ES-I3 (cell line): ENCODE results near the gene ODF2.
A peak's percentile ranks its signal among the peaks of the same experiment; 100 is the strongest.
"Not testable (repeated sequence)": the region's sequence is repeated elsewhere in the genome, so short reads cannot be mapped to it uniquely, and the experiment has no call there.

ENCODE experiments used
- H3K36me3 ChIP-seq: 2 replicates; pipeline ENCODE4 v1.6.1; 2013; ENCODE audit warnings: mild to moderate bottlenecking, low read length, control low read depth, moderate library complexity; ENCODE audit not compliant: insufficient read depth
- H3K4me1 ChIP-seq: 2 replicates; pipeline ENCODE4 v1.6.1; 2013; ENCODE audit warnings: mild to moderate bottlenecking, control low read depth, low read length; ENCODE audit not compliant: insufficient read depth
- H3K9ac ChIP-seq: 2 replicates; pipeline ENCODE4 v1.6.1; 2013; ENCODE audit warnings: low read depth, mild to moderate bottlenecking, low read length, moderate library complexity
- H3K9me3 ChIP-seq: 2 replicates; pipeline ENCODE4 v1.6.1; 2013; ENCODE audit warnings: mild to moderate bottlenecking, low read length, moderate library complexity; ENCODE audit not compliant: control insufficient read depth, insufficient read depth

Gene ODF2

DNA sequence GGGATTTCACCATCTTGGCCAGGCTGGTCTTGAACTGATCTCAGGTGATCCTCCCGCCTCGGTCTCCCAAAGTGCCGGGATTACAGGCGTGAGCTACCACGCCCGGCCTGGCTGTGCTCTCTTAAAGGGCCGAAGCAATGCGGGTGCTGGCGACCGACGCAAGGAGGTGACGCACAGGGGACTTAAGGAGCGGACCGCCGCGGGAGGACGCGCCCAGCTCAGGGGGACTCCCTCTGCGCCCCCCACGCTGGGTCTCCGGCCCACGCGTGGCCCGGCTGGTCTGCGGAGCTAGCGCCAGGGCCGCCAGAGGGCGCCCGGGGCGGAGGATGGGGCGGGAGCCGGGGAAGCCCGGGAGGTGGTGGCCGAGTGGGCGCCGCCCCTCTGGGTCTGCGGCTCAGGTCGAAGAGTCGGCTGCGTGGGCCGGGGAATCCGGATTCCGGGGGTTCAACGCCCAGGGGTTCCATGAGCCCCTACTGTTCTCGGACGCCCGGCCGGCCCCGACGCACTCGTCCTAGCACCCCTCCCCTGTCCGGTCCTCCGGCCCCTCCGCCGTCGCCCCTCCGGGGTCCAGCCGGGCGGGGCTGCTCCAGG lies 35.7 kb upstream of the ODF2 start:
- no peaks in the 10 kb centered on the region for H3K9me3 ChIP-seq
- peak overlapping the region; percentile 81; the same call in 1 of the 2 replicates for H3K9ac ChIP-seq
- no peaks in the 10 kb centered on the region for H3K36me3 ChIP-seq
- H3K4me1 ChIP-seq: no peaks in the 10 kb centered on the region

DNA sequence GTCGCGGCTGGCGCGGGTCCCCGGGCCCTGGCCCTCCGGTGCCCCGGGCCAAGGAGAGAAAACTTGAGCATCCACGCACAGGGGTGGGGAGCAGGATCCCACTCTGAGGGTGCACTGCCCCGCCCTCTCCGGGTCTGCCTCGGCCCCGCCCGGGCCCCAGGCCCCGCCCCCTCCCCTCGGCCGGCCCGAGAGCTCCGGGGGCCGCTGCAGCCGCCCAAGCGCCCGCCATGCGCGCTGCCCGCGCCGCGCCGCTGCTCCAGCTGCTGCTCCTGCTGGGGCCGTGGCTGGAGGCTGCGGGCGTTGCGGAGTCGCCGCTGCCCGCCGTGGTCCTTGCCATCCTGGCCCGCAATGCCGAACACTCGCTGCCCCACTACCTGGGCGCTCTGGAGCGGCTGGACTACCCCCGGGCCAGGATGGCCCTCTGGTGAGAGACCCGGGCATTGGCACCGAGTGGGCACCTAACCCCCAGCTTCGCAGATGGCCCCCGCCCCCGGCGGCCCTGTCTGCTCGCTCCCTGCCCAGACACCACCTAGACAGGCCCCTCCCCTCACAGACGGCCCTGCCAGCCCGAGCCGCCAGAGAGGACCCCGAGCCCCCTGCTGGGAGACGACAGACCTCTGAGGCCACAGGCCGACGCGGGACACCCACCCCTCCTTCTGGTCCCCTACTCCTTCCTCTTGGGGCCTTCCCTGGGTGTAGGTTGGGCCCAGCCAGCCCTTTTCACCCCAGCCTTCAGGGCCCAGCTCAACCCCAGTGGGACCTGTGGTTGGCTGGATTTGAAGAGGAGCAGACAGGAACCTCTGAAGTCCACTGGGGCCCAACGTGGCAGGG lies 34.9 kb upstream of the ODF2 start, which contains the start of gene CERCAM:
Gene CERCAM (plus strand): TSS at position 207 of the 831 bp plus-strand sequence. CDS start 21 bp downstream, at position 228.
- no peaks in the 10 kb centered on the region for H3K9me3 ChIP-seq
- no peaks in the 10 kb centered on the region for H3K36me3 ChIP-seq
- peak within 1 kb of the TSS; percentile 81; the same call in 1 of the 2 replicates for H3K9ac ChIP-seq
- no peaks in the 10 kb centered on the region for H3K4me1 ChIP-seq

- no peaks in the 10 kb centered on the region for H3K9me3 ChIP-seq
- no peaks in the 10 kb centered on the region for H3K36me3 ChIP-seq
Observed at GRCh38 chr9:128421482-128421996, 34.3 kb upstream of the ODF2 start.

DNA sequence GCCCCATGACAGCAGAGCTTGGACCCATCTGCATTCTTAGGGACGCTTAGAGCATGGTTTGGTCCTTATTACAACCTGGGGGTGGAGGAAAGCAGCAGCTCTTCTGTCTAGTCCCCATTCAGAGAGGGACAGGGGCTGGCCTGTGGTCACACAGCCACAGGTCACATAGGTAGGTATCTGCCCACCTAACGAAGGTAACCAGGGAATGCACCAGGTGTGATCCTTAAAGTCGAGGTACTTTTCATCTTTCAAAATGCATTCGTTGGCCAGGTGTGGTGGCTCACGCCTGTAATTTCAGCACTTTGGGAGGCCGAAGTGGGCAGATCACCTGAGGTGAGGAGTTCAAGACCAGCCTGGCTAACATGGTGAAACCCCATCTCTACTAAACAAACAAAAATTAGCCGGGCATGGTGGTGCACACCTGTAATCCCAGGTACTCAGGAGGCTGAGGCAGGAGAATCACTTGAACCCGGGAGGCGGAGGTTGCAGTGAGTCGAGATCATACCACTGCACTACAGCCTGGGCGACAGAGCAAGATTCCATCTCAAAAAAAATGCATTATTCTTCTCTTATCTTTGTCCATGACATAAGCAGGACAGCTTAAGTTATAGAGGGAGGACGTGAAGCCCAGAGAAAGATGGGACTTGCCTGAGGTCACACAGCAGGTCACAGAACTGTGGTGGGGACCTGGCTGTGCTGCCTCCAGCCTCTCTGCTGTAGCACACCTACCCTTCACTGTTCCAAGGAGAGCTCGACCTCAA lies 33.6 kb upstream of the ODF2 start:
- not testable (repeated sequence) for H3K9me3 ChIP-seq, H3K4me1 ChIP-seq, H3K9ac ChIP-seq, H3K36me3 ChIP-seq

More at GRCh38 chr9:128421482-128421996, 34.3 kb upstream of the ODF2 start:
- Histone ChIP-seq H3K4me1 (no peaks in the 10 kb centered on the region), H3K9ac (peak overlapping the region; percentile 81; the same call in 1 of the 2 replicates)

DNA sequence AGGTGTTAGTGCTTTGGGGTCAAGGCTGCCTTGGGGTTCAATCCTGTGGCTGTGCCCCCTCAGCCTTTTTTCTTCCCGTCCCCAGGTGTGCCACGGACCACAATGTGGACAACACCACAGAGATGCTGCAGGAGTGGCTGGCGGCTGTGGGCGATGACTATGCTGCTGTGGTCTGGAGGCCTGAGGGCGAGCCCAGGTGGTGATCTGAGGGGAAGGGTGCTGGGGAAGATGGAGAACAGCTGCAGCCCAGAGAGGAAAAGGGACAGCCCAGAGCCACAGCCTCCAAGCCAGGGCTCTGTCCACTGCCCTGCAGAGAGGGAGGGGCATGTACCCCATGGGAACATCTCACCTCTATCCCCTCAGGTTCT lies 33.0 kb upstream of the ODF2 start:
- H3K9ac ChIP-seq: no peak overlapping the region
- no peaks in the 10 kb centered on the region for H3K9me3 ChIP-seq
- H3K36me3 ChIP-seq: no peaks in the 10 kb centered on the region
- no peaks in the 10 kb centered on the region for H3K4me1 ChIP-seq

- not testable (repeated sequence) for H3K9me3 ChIP-seq, H3K9ac ChIP-seq, H3K36me3 ChIP-seq, H3K4me1 ChIP-seq
Observed at GRCh38 chr9:128423356-128423755, 32.5 kb upstream of the ODF2 start.

DNA sequence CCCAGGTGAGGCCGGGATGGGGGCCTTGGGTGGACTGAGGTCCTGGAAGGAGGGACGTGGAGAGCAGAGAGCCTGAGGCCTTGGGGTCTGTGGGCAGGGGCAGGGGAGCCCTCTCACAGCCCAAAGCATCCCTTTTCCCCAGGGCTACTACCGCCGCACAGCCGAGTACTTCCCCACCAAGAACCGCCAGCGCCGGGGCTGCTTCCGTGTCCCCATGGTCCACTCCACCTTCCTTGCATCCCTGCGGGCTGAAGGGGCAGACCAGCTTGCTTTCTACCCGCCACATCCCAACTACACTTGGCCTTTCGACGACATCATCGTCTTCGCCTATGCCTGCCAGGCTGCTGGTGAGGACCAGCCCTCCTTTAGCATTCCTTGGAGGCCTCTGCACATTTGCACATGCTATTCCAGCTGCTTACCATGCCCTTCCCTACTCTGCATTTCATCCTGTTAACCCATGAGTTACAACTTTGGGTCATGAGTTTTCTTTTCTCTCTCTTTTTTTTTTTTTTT lies 31.5 kb upstream of the ODF2 start:
- Histone ChIP-seq H3K36me3 (no peaks in the 10 kb centered on the region), H3K9ac (no peak overlapping the region), H3K4me1 (no peaks in the 10 kb centered on the region; the same call in 1 of the 2 replicates), H3K9me3 (no peaks in the 10 kb centered on the region)

- H3K9ac ChIP-seq: peak overlapping the region; percentile 52; the same call in 1 of the 2 replicates
- H3K4me1 ChIP-seq: no peaks in the 10 kb centered on the region; the same call in 1 of the 2 replicates
- no peaks in the 10 kb centered on the region for H3K36me3 ChIP-seq
- H3K9me3 ChIP-seq: no peaks in the 10 kb centered on the region
Observed at GRCh38 chr9:128428644-128429512, 26.9 kb upstream of the ODF2 start.

DNA sequence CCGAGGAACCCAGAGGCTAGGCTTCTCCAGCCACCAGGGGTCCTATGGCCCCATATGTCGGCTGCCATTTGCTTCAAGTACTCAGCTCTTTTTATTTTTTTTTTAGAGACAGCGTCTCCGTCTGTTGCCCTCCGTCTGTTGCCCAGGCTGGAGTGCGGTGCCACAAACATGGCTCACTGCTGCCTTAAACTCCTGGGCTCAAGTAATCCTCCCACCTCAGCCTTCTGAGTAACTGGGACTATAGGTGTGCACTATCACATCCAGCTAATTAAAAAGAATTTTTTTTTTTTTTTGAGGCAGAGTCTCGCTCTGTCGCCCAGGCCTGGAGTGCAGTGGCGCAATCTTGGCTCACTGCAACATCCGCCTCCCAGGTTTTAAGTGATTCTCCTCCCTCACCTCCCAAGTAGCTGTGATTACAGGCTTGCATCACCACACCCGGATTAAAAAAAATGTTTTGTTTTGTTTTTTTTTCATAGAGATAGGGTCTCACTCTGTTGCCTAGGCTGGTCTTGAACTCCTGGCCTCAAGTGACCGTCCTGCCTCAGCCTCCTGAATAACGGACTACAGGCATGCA lies 26.2 kb upstream of the ODF2 start:
- Histone ChIP-seq H3K9ac (peak overlapping the region; percentile 52; the same call in 1 of the 2 replicates), H3K9me3 (no peaks in the 10 kb centered on the region), H3K36me3 (no peaks in the 10 kb centered on the region), H3K4me1 (no peaks in the 10 kb centered on the region; the same call in 1 of the 2 replicates)

- H3K9me3 ChIP-seq: no peaks in the 10 kb centered on the region
- no peaks in the 10 kb centered on the region; the same call in 1 of the 2 replicates for H3K4me1 ChIP-seq
- no peaks in the 10 kb centered on the region for H3K36me3 ChIP-seq
- no peak overlapping the region for H3K9ac ChIP-seq
Observed at GRCh38 chr9:128431207-128431606, 24.6 kb upstream of the ODF2 start.

DNA sequence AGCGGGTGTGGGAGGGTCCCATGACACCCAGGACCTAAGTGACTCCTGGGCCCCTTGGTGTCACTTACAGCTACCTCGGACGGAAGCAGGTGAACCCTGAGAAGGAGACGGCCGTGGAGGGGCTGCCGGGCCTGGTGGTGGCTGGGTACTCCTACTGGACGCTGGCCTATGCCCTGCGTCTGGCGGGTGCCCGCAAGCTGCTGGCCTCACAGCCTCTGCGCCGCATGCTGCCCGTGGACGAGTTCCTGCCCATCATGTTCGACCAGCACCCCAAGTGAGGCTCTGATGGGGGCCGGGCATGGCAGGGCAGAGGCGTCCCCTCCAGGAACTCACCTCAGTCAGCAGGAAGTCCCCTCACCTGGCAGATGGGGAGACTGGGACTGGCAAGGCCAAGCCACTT lies 21.5 kb upstream of the ODF2 start:
- H3K36me3 ChIP-seq: no peaks in the 10 kb centered on the region

DNA sequence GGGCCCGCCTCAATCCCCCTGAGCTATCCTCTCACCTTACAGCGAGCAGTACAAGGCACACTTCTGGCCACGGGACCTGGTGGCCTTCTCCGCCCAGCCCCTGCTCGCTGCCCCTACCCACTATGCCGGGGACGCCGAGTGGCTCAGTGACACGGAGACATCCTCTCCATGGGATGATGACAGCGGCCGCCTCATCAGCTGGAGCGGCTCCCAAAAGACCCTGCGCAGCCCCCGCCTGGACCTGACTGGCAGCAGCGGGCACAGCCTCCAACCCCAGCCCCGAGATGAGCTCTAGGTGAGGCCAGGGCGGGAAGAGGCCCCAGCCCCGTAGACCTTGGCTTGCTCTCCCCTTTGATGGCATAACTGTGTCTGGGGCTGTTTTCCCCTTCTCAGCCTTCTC lies 20.2 kb upstream of the ODF2 start:
- H3K9me3 ChIP-seq: no peaks in the 10 kb centered on the region
- H3K9ac ChIP-seq: no peak overlapping the region
- no peaks in the 10 kb centered on the region for H3K36me3 ChIP-seq

More for the DNA sequence above, 21.5 kb upstream of the ODF2 start:
- H3K9ac ChIP-seq: no peak overlapping the region
- H3K9me3 ChIP-seq: no peaks in the 10 kb centered on the region
- no peaks in the 10 kb centered on the region for H3K4me1 ChIP-seq

More for the DNA sequence above, 20.2 kb upstream of the ODF2 start:
- no peaks in the 10 kb centered on the region for H3K4me1 ChIP-seq
